Measurements from ENCODE around the gene HTR6.

- TF ChIP-seq EZH2phosphoT487 (IDR thresholded peaks at IDR 0.05; ENCODE audit: borderline replicate concordance) (no peak), POLR2AphosphoS5 (IDR thresholded peaks at IDR 0.05; ENCODE audit: low read depth, low read length) (no peak), POLR2A (IDR thresholded peaks at IDR 0.05; ENCODE audit: borderline replicate concordance, extremely low read depth, insufficient read depth, insufficient read length) (no peak), SIN3A (IDR thresholded peaks at IDR 0.05; ENCODE audit: low read depth) (no peak), EGR1 (IDR thresholded peaks at IDR 0.05; ENCODE audit: low read depth) (no peak), ELF1 (IDR thresholded peaks at IDR 0.05; ENCODE audit: borderline replicate concordance, low read depth) (no peak), EZH2 (IDR thresholded peaks at IDR 0.05) (no peak), YY1 (IDR thresholded peaks at IDR 0.05; ENCODE audit: extremely low read depth, insufficient replicate concordance, low read depth, low read length) (no peak), TCF7L2 (IDR thresholded peaks at IDR 0.05; ENCODE audit: borderline replicate concordance, extremely low read depth, insufficient read depth, insufficient read length) (no peak)
- TF ChIP-seq, protein P1, sequence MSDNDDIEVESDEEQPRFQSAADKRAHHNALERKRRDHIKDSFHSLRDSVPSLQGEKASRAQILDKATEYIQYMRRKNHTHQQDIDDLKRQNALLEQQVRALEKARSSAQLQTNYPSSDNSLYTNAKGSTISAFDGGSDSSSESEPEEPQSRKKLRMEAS (IDR thresholded peaks at IDR 0.05), result no peak
- TF ChIP-seq, protein P2, sequence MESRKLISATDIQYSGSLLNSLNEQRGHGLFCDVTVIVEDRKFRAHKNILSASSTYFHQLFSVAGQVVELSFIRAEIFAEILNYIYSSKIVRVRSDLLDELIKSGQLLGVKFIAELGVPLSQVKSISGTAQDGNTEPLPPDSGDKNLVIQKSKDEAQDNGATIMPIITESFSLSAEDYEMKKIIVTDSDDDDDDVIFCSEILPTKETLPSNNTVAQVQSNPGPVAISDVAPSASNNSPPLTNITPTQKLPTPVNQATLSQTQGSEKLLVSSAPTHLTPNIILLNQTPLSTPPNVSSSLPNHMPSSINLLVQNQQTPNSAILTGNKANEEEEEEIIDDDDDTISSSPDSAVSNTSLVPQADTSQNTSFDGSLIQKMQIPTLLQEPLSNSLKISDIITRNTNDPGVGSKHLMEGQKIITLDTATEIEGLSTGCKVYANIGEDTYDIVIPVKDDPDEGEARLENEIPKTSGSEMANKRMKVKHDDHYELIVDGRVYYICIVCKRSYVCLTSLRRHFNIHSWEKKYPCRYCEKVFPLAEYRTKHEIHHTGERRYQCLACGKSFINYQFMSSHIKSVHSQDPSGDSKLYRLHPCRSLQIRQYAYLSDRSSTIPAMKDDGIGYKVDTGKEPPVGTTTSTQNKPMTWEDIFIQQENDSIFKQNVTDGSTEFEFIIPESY (IDR thresholded peaks at IDR 0.05; ENCODE audit: extremely low read depth, insufficient replicate concordance, low read length), result no peak
- TF ChIP-seq, protein P3, sequence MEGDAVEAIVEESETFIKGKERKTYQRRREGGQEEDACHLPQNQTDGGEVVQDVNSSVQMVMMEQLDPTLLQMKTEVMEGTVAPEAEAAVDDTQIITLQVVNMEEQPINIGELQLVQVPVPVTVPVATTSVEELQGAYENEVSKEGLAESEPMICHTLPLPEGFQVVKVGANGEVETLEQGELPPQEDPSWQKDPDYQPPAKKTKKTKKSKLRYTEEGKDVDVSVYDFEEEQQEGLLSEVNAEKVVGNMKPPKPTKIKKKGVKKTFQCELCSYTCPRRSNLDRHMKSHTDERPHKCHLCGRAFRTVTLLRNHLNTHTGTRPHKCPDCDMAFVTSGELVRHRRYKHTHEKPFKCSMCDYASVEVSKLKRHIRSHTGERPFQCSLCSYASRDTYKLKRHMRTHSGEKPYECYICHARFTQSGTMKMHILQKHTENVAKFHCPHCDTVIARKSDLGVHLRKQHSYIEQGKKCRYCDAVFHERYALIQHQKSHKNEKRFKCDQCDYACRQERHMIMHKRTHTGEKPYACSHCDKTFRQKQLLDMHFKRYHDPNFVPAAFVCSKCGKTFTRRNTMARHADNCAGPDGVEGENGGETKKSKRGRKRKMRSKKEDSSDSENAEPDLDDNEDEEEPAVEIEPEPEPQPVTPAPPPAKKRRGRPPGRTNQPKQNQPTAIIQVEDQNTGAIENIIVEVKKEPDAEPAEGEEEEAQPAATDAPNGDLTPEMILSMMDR (IDR thresholded peaks at IDR 0.05 in 2 of 3, conservative IDR thresholded peaks at IDR 0.05 in 1 of 3; ENCODE audit: borderline replicate concordance in 1 of 3, insufficient read depth in 1 of 3, low read depth in 2 of 3, low read length in 2 of 3), result no peak
- TF ChIP-seq, protein P4, sequence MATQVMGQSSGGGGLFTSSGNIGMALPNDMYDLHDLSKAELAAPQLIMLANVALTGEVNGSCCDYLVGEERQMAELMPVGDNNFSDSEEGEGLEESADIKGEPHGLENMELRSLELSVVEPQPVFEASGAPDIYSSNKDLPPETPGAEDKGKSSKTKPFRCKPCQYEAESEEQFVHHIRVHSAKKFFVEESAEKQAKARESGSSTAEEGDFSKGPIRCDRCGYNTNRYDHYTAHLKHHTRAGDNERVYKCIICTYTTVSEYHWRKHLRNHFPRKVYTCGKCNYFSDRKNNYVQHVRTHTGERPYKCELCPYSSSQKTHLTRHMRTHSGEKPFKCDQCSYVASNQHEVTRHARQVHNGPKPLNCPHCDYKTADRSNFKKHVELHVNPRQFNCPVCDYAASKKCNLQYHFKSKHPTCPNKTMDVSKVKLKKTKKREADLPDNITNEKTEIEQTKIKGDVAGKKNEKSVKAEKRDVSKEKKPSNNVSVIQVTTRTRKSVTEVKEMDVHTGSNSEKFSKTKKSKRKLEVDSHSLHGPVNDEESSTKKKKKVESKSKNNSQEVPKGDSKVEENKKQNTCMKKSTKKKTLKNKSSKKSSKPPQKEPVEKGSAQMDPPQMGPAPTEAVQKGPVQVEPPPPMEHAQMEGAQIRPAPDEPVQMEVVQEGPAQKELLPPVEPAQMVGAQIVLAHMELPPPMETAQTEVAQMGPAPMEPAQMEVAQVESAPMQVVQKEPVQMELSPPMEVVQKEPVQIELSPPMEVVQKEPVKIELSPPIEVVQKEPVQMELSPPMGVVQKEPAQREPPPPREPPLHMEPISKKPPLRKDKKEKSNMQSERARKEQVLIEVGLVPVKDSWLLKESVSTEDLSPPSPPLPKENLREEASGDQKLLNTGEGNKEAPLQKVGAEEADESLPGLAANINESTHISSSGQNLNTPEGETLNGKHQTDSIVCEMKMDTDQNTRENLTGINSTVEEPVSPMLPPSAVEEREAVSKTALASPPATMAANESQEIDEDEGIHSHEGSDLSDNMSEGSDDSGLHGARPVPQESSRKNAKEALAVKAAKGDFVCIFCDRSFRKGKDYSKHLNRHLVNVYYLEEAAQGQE (IDR thresholded peaks at IDR 0.05; ENCODE audit: low read depth), result no peak
Measured at GRCh38 chr1:19650416-19651140, 14.1 kb upstream of the HTR6 start.
